Kidney (tissue), 14 donors: ENCODE results near the gene RPL39L. TPM values are rescaled to one million over a fixed set of nuclear protein-coding genes. Genes with fewer than 3 reads are reported as not detected.

ENCODE experiments used
- DNase-seq, 5 donors: peaks; one replicate each; pipeline ENCODE4 v3.0.0-alpha.2; 2013 to 2020
- FAIRE-seq: peaks from 2 replicates; lab custom pipeline; 2012; peaks lifted over from hg19 to GRCh38; lab: Jason Lieb, UNC
- H3K27ac ChIP-seq, 2 donors: one replicate each; pipeline ENCODE4 v1.7.0; 2013; ENCODE audit warnings: low read depth in 2 of 2, low read length in 2 of 2, inconsistent platforms in 1 of 2
- H3K27me3 ChIP-seq: one replicate; pipeline ENCODE4 v1.7.1; 2013; ENCODE audit warnings: low read length, inconsistent platforms; ENCODE audit not compliant: control insufficient read depth, insufficient read depth
- H3K36me3 ChIP-seq, 3 donors: one replicate each; pipeline versions ENCODE4 v1.7.0 to v1.7.1; 2013; ENCODE audit warnings: low read length in 3 of 3, control low read depth in 1 of 3, inconsistent platforms in 1 of 3; ENCODE audit not compliant: insufficient read depth in 3 of 3, control insufficient read depth in 2 of 3
- H3K4me1 ChIP-seq, 3 donors: one replicate each; pipeline versions ENCODE4 v1.7.0 to v1.7.1; 2013; ENCODE audit warnings: low read length in 3 of 3, inconsistent platforms in 1 of 3, low read depth in 1 of 3; ENCODE audit not compliant: control insufficient read depth in 2 of 3, insufficient read depth in 2 of 3
- H3K4me3 ChIP-seq, 3 donors: one replicate each; pipeline versions ENCODE4 v1.7.0 to v1.8.1; 2013; ENCODE audit warnings: low read length in 3 of 3, control low read depth in 1 of 3, inconsistent platforms in 1 of 3
- H3K9ac ChIP-seq, 3 donors: one replicate each; pipeline versions ENCODE4 v1.7.0 to v1.7.1; 2013; ENCODE audit warnings: low read length in 3 of 3, control low read depth in 1 of 3, inconsistent platforms in 1 of 3
- H3K9me3 ChIP-seq, 3 donors: one replicate each; pipeline versions ENCODE4 v1.7.0 to v1.7.1; 2013; ENCODE audit warnings: low read length in 3 of 3, control low read depth in 1 of 3, inconsistent platforms in 1 of 3; ENCODE audit not compliant: control insufficient read depth in 2 of 3, insufficient read depth in 1 of 3
- intact Hi-C: fragments of 100-400 bp; cut with DNase I; formaldehyde crosslinking; loops from one replicate; pipeline ENCODE4 v1.11.1; 2022
- polyA plus RNA-seq: library from polyadenylated mRNA; stranded (reverse); fragments of 350-450 nt; fragmentation: Illumina TruSeq; extraction: RNeasy Lipid Tissue Mini Kit (QIAGEN cat#74804); gene quantifications from one replicate; pipeline ENCODE4 v1.2.3, GENCODE V29; 2014; ENCODE audit warnings: low read depth, low replicate concordance; ENCODE audit not compliant: insufficient read depth
- total RNA-seq: library from RNA; stranded (reverse); fragmentation: NEBNext Ultra II Directional; extraction: Animal tissue kit (Norgen Biotek cat#: 25700); gene quantifications from one replicate; pipeline ENCODE4 v1.2.1, GENCODE V29; 2021
- TF ChIP-seq, protein P1 (sequence below): IDR thresholded peaks from 3 replicates; pipeline ENCODE4 v1.5.1; 2012; ENCODE audit warnings: mild to moderate bottlenecking, moderate library complexity, borderline replicate concordance; ENCODE audit not compliant: insufficient read depth; ENCODE audit errors: extremely low read depth
- donor health status: control.
- donor health status: control.
- donor health status: control.
- donor health status: control.
- donor health status: control.
- donor health status: DM: yes; HTN: yes; CAD: no.
- donor health status: Normal renal cell carcinoma (clear cell type).

RPL39L gene
- total and polyA plus RNA-seq, 2 donors from 2014 or later, result 5.7 to 10.9 TPM

DNA sequence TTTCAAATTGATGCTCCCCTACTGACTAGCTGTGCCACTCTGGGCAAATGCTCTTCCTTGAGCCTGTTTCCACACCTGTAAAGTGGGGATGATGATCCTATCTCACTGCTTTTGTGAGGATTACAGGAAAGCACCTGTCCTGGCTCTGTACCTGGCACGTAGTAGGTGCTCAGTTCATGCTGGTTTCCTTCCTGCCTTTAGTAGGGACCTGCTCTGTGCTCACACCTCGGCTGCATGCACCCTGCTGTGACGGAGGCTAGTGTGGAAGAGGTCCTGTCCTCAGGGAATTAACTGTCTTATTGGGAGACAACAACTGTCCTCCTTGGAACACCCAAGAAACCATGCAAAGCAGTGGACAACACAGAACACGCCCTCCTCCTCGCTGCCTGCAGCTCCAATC, 61.8 kb downstream of the RPL39L start:
- intact Hi-C loops, result no loop called here
- TF ChIP-seq, protein P1, sequence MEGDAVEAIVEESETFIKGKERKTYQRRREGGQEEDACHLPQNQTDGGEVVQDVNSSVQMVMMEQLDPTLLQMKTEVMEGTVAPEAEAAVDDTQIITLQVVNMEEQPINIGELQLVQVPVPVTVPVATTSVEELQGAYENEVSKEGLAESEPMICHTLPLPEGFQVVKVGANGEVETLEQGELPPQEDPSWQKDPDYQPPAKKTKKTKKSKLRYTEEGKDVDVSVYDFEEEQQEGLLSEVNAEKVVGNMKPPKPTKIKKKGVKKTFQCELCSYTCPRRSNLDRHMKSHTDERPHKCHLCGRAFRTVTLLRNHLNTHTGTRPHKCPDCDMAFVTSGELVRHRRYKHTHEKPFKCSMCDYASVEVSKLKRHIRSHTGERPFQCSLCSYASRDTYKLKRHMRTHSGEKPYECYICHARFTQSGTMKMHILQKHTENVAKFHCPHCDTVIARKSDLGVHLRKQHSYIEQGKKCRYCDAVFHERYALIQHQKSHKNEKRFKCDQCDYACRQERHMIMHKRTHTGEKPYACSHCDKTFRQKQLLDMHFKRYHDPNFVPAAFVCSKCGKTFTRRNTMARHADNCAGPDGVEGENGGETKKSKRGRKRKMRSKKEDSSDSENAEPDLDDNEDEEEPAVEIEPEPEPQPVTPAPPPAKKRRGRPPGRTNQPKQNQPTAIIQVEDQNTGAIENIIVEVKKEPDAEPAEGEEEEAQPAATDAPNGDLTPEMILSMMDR, result no peak
- Histone ChIP-seq H3K36me3 (peaks cover 2 to 11% (median 5%) of the 10 kb centered on the region in 3 donors), H3K9ac (no peak overlapping the region), H3K4me3 (no peak overlapping the region), H3K9me3 (no peaks in the 10 kb centered on the region), H3K4me1 (no peaks in the 10 kb centered on the region), H3K27me3 (no peaks in the 10 kb centered on the region), H3K27ac (no peak overlapping the region)
- FAIRE-seq (no peak), DNase-seq (no peak)

DNA sequence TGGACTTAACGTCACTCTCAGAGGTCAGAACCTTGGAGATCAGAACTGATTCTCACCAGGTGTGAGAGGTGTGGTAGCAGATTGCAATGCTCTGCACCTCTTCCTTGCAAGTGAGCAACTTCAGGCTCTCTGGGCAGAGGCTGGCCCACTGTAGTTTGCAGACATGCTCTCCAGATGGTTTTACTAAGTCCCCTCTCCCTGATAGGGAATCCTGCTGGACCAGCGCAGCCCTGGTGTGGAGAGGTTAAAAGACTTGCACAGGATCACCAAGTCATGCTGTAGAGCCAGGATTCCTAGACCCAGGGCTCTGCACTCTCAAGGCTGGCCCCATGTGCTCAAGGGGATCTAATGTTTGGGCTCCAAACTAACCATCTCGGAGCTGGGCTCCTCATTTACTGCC, 62.2 kb downstream of the RPL39L start:
- H3K27me3 ChIP-seq, result no peaks in the 10 kb centered on the region
- FAIRE-seq (no peak), DNase-seq (no peak)
- no peak overlapping the region for H3K27ac ChIP-seq
- H3K4me3 ChIP-seq, result no peak overlapping the region
- H3K9me3 ChIP-seq, result no peaks in the 10 kb centered on the region
- no peaks in the 10 kb centered on the region for H3K4me1 ChIP-seq
- intact Hi-C loops, result no loop called here
- H3K9ac ChIP-seq, result no peak overlapping the region
- TF ChIP-seq, protein P1, result no peak
- H3K36me3 ChIP-seq, result peaks cover 2 to 12% (median 5%) of the 10 kb centered on the region in 3 donors

DNA sequence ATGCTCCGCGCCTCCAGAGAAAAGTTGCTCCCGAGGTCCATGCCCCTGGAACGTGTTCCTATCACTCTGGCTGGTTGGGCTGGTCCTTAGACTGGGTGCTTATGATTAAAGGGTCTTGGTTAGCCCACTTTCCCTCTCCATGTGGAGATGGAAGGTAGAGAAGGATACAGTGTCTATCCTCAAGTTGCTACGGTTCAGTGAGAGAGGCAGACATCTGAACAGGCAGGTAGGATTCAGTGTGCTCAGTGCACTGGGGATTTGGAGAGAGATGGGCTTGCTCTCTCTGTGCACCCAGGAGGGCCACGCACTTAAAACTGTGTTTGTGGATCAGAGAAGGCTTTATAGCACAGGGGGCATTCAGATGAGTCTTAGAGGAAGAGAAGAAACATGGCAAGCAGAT, 63.0 kb downstream of the RPL39L start:
- peaks cover 2 to 12% (median 5%) of the 10 kb centered on the region in 3 donors for H3K36me3 ChIP-seq
- FAIRE-seq (no peak), DNase-seq (no peak)
- TF ChIP-seq, protein P1, result no peak
- no peak overlapping the region for H3K4me3 ChIP-seq
- no peaks in the 10 kb centered on the region for H3K9me3 ChIP-seq
- H3K4me1 ChIP-seq, result no peaks in the 10 kb centered on the region
- H3K27ac ChIP-seq, result no peak overlapping the region
- no peak overlapping the region for H3K9ac ChIP-seq
- intact Hi-C loops, result no loop called here
- H3K27me3 ChIP-seq, result no peaks in the 10 kb centered on the region

DNA sequence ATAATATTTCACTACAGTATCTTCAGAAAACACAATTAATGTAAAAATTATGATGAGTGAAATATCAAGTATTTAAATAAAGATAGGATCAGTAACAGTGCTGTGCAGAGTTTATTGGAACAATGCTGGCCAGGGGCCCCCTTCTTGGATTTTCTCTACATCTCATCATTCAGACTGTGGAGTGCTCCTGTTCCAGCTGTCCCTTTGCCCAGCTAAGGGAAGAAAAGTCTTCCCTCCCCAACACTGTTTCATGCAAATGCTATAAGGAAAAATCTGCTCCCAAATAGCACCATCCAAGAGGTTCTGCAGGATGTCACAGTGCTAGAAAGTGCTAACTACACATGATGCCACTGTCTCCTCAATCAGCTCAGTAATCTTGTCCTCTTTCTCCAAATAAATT, 64.5 kb downstream of the RPL39L start:
- Histone ChIP-seq H3K4me3 (no peak overlapping the region), H3K4me1 (no peaks in the 10 kb centered on the region), H3K27ac (no peak overlapping the region), H3K27me3 (no peaks in the 10 kb centered on the region), H3K9ac (no peak overlapping the region), H3K36me3 (peaks cover 2 to 12% (median 5%) of the 10 kb centered on the region in 3 donors), H3K9me3 (peaks cover 0 to under 1% (median 0%) of the 10 kb centered on the region in 3 donors)
- TF ChIP-seq, protein P1, result no peak
- no peak for FAIRE-seq
- intact Hi-C loops, result no loop called here
- no peak for DNase-seq
